Gastroesophageal sphincter (tissue), 3 donors: Measurements from ENCODE around the gene ZFYVE9.

Experiments
- CTCF ChIP-seq, 4 experiments: fragments of 200-600 bp in 2 of 4; fragments of 450-650 bp in 2 of 4; sonication (generic) in 1 of 4; IDR thresholded peaks; one replicate each; pipeline ENCODE4 v1.5.1; 2017 to 2019; ENCODE audit warnings: antibody characterized with exemption in 4 of 4, mild to moderate bottlenecking in 2 of 4, moderate library complexity in 2 of 4
- EP300 ChIP-seq: sonication (generic); formaldehyde crosslinking; IDR thresholded peaks from one replicate; pipeline ENCODE4 v1.6.1; 2017; ENCODE audit warnings: antibody characterized with exemption, mild to moderate bottlenecking
- POLR2A ChIP-seq, 2 donors: fragments of 450-650 bp; IDR thresholded peaks; one replicate each; pipeline ENCODE4 v1.6.1; 2017; ENCODE audit warnings: antibody characterized with exemption in 2 of 2, mild to moderate bottlenecking in 2 of 2, moderate library complexity in 1 of 2
- POLR2AphosphoS5 ChIP-seq: sonication (generic); formaldehyde crosslinking; IDR thresholded peaks from one replicate; pipeline ENCODE4 v1.6.1; 2017; ENCODE audit warnings: antibody characterized with exemption

GRCh38 chr1:52343979-52344378, 202.1 kb downstream of the ZFYVE9 start:
- TF ChIP-seq CTCF (IDR thresholded peaks at IDR 0.05), result no peak
- no peak for TF ChIP-seq POLR2AphosphoS5
- no peak for TF ChIP-seq EP300
- TF ChIP-seq POLR2A (IDR thresholded peaks at IDR 0.05), result no peak
